Body of pancreas (tissue), 4 donors: ENCODE data around the gene CKAP4.

ENCODE experiments used
- CTCF ChIP-seq, 7 experiments: fragments of 450-650 bp in 4 of 7; fragments of 200-600 bp in 3 of 7; sonication (generic) in 3 of 7; IDR thresholded peaks; one replicate each; pipeline ENCODE4 v1.5.1; 2016 to 2019; ENCODE audit warnings: antibody characterized with exemption in 7 of 7
- POLR2A ChIP-seq, 3 donors: fragments of 450-650 bp; IDR thresholded peaks; one replicate each; pipeline ENCODE4 v1.6.1; 2016; ENCODE audit warnings: antibody characterized with exemption in 3 of 3, mild to moderate bottlenecking in 2 of 3

- TF ChIP-seq CTCF (IDR thresholded peaks at IDR 0.05), result no peak
- no peak for TF ChIP-seq POLR2A (IDR thresholded peaks at IDR 0.05)
Measured at GRCh38 chr12:106213662-106214061, 34.2 kb downstream of the CKAP4 start.
